ENCODE measurements around the gene NT5C1A. TPM values are rescaled to one million over a fixed set of nuclear protein-coding genes. Genes with fewer than 3 reads are reported as not detected.

Gene NT5C1A
- total RNA-seq, 1 experiment from 2014 or later, result not detected

DNA sequence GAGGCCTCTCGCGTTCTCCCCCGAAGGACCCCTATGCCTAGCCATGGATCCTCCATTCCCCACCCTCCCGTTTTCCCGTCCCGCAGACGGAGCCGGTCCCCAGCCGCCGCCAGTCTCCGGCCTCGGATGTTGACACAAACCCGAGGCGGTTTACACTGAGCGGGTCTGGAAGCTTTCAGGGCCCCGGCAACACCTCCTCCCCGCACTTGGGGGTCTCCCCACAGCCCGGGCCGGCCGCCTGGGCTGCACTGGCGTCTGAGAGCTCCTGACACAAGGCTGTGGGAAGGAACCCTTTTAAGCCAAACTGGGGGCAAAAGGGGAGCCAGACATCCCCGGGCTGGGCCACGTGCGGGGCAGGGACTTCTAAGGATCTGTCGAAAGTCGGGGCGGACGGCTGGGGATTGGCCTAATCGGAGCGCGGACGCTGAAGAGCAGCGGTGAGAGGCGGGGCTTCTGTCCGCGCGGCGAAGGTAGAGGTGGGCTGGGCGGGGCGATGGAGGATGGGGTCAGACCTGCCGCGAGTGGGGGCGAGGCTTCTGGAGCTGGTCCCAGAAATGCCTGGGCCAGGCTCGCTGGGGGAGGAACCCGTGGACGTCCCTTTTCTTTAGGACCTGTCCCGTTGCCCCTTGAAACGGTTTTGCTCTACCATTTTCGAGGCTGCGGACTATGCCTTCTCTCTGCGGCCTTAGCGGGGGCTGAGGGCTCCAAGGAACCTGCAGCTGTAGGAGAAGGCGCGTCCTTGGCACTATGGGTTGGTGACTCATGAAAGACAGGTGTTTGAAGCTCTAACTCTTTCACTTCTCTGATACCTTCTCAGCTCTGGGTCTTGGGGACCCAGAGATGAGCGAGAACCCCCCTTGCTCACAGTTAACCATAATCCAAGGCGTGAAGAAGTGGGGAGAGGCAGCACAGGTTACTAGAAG is 20.5 kb upstream of the NT5C1A start:
- Histone ChIP-seq H3K9me3 (no peaks in the 10 kb centered on the region), H3K4me3 (no peak overlapping the region), H3K27me3 (peaks cover 45% of the 10 kb centered on the region), H3K36me3 (no peaks in the 10 kb centered on the region)
- no peak for DNase-seq

- peak within 1 kb of the TSS; percentile 29 for H3K4me3 ChIP-seq
- H3K27me3 ChIP-seq, result peaks cover 45% of the 10 kb centered on the region
- no peaks in the 10 kb centered on the region for H3K9me3 ChIP-seq
- no peaks in the 10 kb centered on the region for H3K36me3 ChIP-seq
- peak; percentile 78 for DNase-seq
Measured at GRCh38 chr1:39691383-39692151, 19.7 kb upstream of the NT5C1A start, which contains the start of gene HPCAL4. HPCAL4 (minus strand) TSS chr1:39691433; CDS start chr1:39684603, 6,830 bp downstream.

- DNase-seq, result no peak
- Histone ChIP-seq H3K4me3 (peak overlapping the region; percentile 29), H3K36me3 (no peaks in the 10 kb centered on the region), H3K9me3 (no peaks in the 10 kb centered on the region), H3K27me3 (peaks cover 41% of the 10 kb centered on the region)
Measured at GRCh38 chr1:39690794-39691382, 19.0 kb upstream of the NT5C1A start.

DNA sequence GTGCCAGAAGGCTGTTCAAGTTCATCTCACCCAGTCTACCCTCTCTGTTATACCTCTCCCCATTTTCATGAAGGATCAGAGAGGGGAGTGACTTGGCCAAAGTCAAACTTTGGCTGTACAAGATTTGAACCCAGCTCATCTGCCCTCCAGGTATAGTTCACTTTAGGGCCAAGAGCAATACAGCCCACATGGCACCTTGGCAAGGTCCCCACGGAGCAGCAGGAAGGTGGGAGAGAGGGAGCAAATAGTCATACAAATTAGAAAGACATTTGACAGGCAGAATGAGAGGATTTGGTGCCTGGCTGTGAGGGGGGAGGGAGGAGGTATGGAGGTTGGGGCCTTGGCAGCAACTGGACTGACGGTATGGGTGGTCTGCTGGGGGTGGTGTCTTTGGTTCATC is 18.3 kb upstream of the NT5C1A start:
- no peaks in the 10 kb centered on the region for H3K9me3 ChIP-seq
- peaks cover 37% of the 10 kb centered on the region for H3K27me3 ChIP-seq
- no peaks in the 10 kb centered on the region for H3K36me3 ChIP-seq
- no peak for DNase-seq
- H3K4me3 ChIP-seq, result no peak overlapping the region

DNA sequence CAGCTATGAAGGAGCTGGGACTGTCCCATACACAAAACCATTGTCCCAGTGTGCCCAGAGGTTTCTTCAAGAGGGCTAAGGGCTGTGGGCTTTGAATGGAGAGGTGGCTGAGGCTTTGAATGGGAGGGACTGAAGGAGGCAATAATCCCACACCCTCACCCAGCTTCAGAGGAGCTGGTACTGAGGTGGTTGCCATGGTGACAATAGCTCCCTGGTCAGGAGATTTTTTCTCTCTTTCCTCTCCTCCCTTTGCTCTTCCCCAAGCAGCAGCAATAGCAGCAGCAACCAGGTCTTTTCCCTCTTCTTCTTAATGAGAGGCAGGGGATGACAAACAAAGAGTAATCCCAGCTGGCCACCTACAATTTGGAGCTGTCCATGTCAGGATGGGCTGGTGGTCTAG is 17.7 kb upstream of the NT5C1A start:
- no peaks in the 10 kb centered on the region for H3K9me3 ChIP-seq
- H3K4me3 ChIP-seq, result no peak overlapping the region
- no peak for DNase-seq
- H3K36me3 ChIP-seq, result no peaks in the 10 kb centered on the region
- H3K27me3 ChIP-seq, result peaks cover 37% of the 10 kb centered on the region

- no peak for DNase-seq
- peaks cover 33% of the 10 kb centered on the region for H3K27me3 ChIP-seq
- H3K36me3 ChIP-seq, result no peaks in the 10 kb centered on the region
- no peak overlapping the region for H3K4me3 ChIP-seq
- H3K9me3 ChIP-seq, result no peaks in the 10 kb centered on the region
Measured at GRCh38 chr1:39689214-39689613, 17.3 kb upstream of the NT5C1A start.

DNA sequence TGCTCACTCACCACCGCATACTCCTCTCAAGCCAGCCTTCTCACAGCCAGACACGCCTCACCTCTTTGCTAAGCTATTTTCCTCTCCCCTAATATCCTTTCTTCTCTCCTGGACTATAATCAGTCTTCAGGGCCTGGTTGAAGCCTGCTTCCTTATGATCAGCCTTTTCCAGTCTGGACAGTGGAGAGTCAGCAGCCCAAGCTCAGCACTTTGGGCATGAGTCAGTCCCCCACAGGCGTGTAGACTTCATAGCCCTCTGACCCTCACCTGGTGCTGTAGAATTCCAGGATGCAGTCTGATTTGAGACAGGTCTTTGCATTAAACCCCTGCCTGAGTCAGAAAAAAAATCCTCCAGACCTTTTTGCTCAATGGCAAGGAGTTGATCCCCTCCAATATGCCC is 16.8 kb upstream of the NT5C1A start:
- peaks cover 32% of the 10 kb centered on the region for H3K27me3 ChIP-seq
- no peak for DNase-seq
- H3K36me3 ChIP-seq, result no peaks in the 10 kb centered on the region
- no peak overlapping the region for H3K4me3 ChIP-seq
- no peaks in the 10 kb centered on the region for H3K9me3 ChIP-seq

DNA sequence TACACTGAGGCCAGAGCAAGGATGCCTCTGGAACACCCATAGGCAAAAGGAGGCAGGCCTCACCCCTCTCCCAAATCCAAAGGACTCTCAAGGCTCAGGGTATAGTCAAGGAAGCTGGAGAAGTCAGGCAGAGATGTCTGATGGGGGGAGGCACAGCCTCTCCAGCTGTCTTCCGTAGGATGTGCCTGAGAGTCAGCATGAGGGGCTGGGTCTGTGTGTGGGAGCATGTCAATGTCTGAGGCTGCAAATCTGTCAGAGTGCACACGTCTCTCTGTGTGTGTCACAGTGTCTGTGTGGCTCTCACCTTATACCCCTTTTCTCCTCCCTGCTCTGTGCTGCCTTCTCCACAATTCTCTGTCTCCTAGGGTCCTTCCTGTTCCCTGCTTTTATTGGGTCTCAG is 15.3 kb upstream of the NT5C1A start:
- no peaks in the 10 kb centered on the region for H3K36me3 ChIP-seq
- DNase-seq, result no peak
- no peaks in the 10 kb centered on the region for H3K9me3 ChIP-seq
- H3K27me3 ChIP-seq, result peaks cover 21% of the 10 kb centered on the region
- H3K4me3 ChIP-seq, result no peak overlapping the region

DNA sequence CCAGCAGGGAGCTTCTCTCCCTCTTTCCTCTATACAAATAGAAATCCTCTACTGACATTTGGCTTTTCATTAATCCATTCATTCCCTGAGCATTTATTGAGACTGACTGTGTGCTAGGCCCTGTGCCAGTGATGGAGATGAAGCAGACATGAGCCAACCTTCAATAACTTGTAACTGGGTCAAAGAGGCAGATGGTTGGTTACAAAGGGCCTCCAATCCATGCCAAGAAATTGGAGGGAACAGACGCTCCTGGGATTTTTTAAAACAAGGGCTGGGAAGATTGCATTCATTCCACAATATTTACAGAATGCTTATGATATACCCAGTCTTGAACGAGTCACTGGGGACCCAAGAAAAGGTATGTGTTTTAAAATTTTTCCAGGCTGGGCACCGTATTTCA is 13.2 kb upstream of the NT5C1A start:
- no peaks in the 10 kb centered on the region for H3K9me3 ChIP-seq
- peaks cover 5% of the 10 kb centered on the region for H3K27me3 ChIP-seq
- no peak for DNase-seq
- no peak overlapping the region for H3K4me3 ChIP-seq
- no peaks in the 10 kb centered on the region for H3K36me3 ChIP-seq

DNA sequence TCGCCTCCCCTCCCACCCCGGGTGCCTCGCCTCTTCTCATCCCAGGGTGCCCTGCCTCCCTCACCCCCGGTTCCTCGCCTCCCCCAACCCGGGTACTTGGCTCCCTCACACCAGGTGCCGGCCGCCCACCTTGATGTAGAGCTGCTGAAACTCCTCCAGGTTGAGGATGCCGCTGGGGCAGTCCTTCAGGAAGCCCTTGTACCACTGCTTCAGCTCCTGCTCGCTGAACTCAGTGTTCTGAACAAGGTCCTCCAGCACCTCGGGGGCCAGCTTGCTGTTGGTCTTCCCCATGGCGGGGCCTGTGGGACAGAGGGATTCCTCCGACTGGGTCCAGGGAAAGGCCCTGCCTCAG is 12.4 kb upstream of the NT5C1A start:
- peaks cover 5% of the 10 kb centered on the region for H3K27me3 ChIP-seq
- no peak overlapping the region for H3K4me3 ChIP-seq
- H3K9me3 ChIP-seq, result no peaks in the 10 kb centered on the region
- no peak for DNase-seq
- no peaks in the 10 kb centered on the region for H3K36me3 ChIP-seq

- Histone ChIP-seq H3K9me3 (no peaks in the 10 kb centered on the region), H3K4me3 (no peak overlapping the region), H3K27me3 (peaks cover 2% of the 10 kb centered on the region), H3K36me3 (no peaks in the 10 kb centered on the region)
- no peak for DNase-seq
Measured at GRCh38 chr1:39683591-39684312, 11.8 kb upstream of the NT5C1A start.

- Histone ChIP-seq H3K27me3 (peaks cover 2% of the 10 kb centered on the region; the same call in 1 of the 2 replicates), H3K4me3 (no peak overlapping the region), H3K36me3 (no peaks in the 10 kb centered on the region), H3K9me3 (no peaks in the 10 kb centered on the region)
- DNase-seq, result no peak
Measured at GRCh38 chr1:39681999-39682398, 10.1 kb upstream of the NT5C1A start.

GRCh38 chr1:39681294-39681693 is 9.4 kb upstream of the NT5C1A start:
- no peaks in the 10 kb centered on the region for H3K9me3 ChIP-seq
- no peak overlapping the region for H3K4me3 ChIP-seq
- H3K27me3 ChIP-seq, result peaks cover 2% of the 10 kb centered on the region; the same call in 1 of the 2 replicates
- no peaks in the 10 kb centered on the region for H3K36me3 ChIP-seq
- no peak for DNase-seq

DNA sequence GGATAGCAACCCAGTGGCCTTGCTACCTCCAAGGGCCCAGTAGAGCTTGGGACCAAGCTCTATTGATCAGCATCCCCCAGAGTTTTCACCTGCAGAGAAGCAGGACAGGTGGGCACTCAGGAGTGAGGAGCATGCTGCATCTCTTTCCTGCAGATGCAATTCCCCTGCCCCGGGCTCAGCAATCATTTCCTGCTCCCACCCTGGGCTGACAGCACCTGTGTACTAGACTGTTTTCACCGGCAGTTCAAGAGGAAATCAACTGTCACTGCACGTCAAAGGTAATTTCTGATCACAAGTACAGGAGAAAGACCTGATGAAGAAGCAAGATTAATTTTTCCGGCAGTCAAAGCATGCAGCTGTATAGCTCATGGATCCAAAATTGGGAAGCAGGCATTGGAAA is 8.8 kb upstream of the NT5C1A start:
- no peaks in the 10 kb centered on the region for H3K36me3 ChIP-seq
- H3K4me3 ChIP-seq, result no peak overlapping the region
- no peaks in the 10 kb centered on the region for H3K9me3 ChIP-seq
- peaks cover 2% of the 10 kb centered on the region; the same call in 1 of the 2 replicates for H3K27me3 ChIP-seq
- DNase-seq, result no peak

DNA sequence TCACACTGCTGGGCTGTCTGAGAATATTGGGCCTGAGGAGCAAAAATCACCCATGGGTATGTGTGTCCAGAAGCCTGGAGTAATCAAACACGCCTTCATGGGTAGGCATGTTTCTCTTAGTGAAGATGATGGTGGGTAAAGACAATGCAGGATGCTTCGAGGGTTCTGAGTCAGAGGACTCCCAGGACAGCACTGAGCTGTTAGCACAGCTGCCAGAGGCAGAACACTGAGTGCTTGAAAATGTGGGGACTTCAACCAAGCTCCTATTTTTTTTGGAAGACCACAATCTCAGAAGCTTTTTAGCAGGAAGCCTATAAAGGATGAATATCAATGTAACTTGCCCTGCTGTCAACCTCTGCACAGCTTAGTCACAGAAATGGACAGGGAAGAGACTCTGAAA is 7.9 kb upstream of the NT5C1A start:
- Histone ChIP-seq H3K36me3 (no peaks in the 10 kb centered on the region), H3K9me3 (no peaks in the 10 kb centered on the region), H3K27me3 (peaks cover 2% of the 10 kb centered on the region; the same call in 1 of the 2 replicates), H3K4me3 (no peak overlapping the region)
- DNase-seq, result no peak

DNA sequence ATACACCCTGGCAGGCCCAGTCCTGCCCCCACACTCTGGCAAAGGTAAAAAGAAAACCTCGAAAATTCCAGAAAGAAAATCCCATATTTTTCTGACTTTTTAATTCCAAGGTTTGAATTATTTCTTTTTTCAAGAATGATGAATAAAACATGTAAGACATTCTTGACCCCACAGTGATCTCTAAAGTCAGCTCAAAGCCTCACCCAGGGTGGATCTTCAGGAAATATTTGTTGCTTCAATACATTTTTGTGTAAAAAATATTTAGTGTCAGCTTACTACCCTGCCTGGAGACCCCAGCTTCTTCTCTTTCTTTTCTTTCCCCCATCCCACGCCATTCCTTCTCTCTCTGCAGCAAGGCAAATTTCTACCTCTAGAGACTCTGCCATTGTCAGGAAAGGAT is 7.0 kb upstream of the NT5C1A start:
- no peak overlapping the region for H3K4me3 ChIP-seq
- H3K9me3 ChIP-seq, result no peaks in the 10 kb centered on the region
- DNase-seq, result no peak
- H3K36me3 ChIP-seq, result no peaks in the 10 kb centered on the region
- peaks cover 2% of the 10 kb centered on the region; the same call in 1 of the 2 replicates for H3K27me3 ChIP-seq

All from MG63 (cell line).